BE2C (cell line): ENCODE measurements around the gene GPR132.

Source experiments
- DNase-seq: peaks from one replicate; pipeline ENCODE4 v3.0.0-alpha.2; 2020
- H3K27me3 ChIP-seq: fragments of 250-450 bp; sonication (Bioruptor Pico); 2 replicates; pipeline ENCODE4 v1.5.1; 2020; ENCODE audit warnings: mild to moderate bottlenecking
- H3K36me3 ChIP-seq: fragments of 250-450 bp; sonication (Bioruptor Pico); 2 replicates; pipeline ENCODE4 v1.5.1; 2020; ENCODE audit warnings: mild to moderate bottlenecking
- H3K4me1 ChIP-seq: fragments of 250-450 bp; sonication (Bioruptor Pico); 2 replicates; pipeline ENCODE4 v1.5.1; 2020
- H3K4me3 ChIP-seq: 2 replicates; pipeline ENCODE4 v1.5.1; 2011; ENCODE audit warnings: low read depth, low read length
- H3K9me3 ChIP-seq: fragments of 250-450 bp; sonication (Bioruptor Pico); 2 replicates; pipeline ENCODE4 v1.5.1; 2020
- TF ChIP-seq, protein P1 (sequence below): IDR thresholded peaks from 2 replicates; pipeline ENCODE4 v1.5.1; 2012; ENCODE audit warnings: mild to moderate bottlenecking, low read depth, low read length

Gene GPR132

GRCh38 chr14:105061428-105062047 lies 3.7 kb downstream of the GPR132 start:
- H3K9me3 ChIP-seq, result no peaks in the 10 kb centered on the region
- no peaks in the 10 kb centered on the region for H3K27me3 ChIP-seq
- H3K4me3 ChIP-seq, result no peak overlapping the region
- H3K4me1 ChIP-seq, result peaks cover 7% of the 10 kb centered on the region
- no peak for DNase-seq
- TF ChIP-seq, protein P1, sequence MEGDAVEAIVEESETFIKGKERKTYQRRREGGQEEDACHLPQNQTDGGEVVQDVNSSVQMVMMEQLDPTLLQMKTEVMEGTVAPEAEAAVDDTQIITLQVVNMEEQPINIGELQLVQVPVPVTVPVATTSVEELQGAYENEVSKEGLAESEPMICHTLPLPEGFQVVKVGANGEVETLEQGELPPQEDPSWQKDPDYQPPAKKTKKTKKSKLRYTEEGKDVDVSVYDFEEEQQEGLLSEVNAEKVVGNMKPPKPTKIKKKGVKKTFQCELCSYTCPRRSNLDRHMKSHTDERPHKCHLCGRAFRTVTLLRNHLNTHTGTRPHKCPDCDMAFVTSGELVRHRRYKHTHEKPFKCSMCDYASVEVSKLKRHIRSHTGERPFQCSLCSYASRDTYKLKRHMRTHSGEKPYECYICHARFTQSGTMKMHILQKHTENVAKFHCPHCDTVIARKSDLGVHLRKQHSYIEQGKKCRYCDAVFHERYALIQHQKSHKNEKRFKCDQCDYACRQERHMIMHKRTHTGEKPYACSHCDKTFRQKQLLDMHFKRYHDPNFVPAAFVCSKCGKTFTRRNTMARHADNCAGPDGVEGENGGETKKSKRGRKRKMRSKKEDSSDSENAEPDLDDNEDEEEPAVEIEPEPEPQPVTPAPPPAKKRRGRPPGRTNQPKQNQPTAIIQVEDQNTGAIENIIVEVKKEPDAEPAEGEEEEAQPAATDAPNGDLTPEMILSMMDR, result no peak
- H3K36me3 ChIP-seq, result no peaks in the 10 kb centered on the region

- no peak for DNase-seq
- Histone ChIP-seq H3K4me1 (peaks cover 7% of the 10 kb centered on the region), H3K9me3 (no peaks in the 10 kb centered on the region), H3K36me3 (no peaks in the 10 kb centered on the region), H3K27me3 (no peaks in the 10 kb centered on the region), H3K4me3 (no peak overlapping the region)
- TF ChIP-seq, protein P1, result no peak
Observed at GRCh38 chr14:105060751-105061427, 4.3 kb downstream of the GPR132 start.

GRCh38 chr14:105059925-105060565 lies 5.2 kb downstream of the GPR132 start:
- TF ChIP-seq, protein P1, result no peak
- no peaks in the 10 kb centered on the region for H3K27me3 ChIP-seq
- H3K4me3 ChIP-seq, result no peak overlapping the region
- no peak for DNase-seq
- no peaks in the 10 kb centered on the region for H3K36me3 ChIP-seq
- H3K9me3 ChIP-seq, result no peaks in the 10 kb centered on the region
- peaks cover 7% of the 10 kb centered on the region for H3K4me1 ChIP-seq

- DNase-seq, result no peak
- no peaks in the 10 kb centered on the region for H3K9me3 ChIP-seq
- H3K36me3 ChIP-seq, result no peaks in the 10 kb centered on the region
- H3K4me3 ChIP-seq, result no peak overlapping the region
- TF ChIP-seq, protein P1, result no peak
- H3K27me3 ChIP-seq, result no peaks in the 10 kb centered on the region
- H3K4me1 ChIP-seq, result peaks cover 7% of the 10 kb centered on the region
Observed at GRCh38 chr14:105059035-105059924, 6.0 kb downstream of the GPR132 start.

- TF ChIP-seq, protein P1, result no peak
- Histone ChIP-seq H3K4me1 (peaks cover 7% of the 10 kb centered on the region), H3K36me3 (no peaks in the 10 kb centered on the region), H3K9me3 (no peaks in the 10 kb centered on the region), H3K27me3 (no peaks in the 10 kb centered on the region), H3K4me3 (no peak overlapping the region)
- DNase-seq, result no peak
Observed at GRCh38 chr14:105058521-105059034, 6.7 kb downstream of the GPR132 start.
